ENCODE results near the gene TNFAIP2. TPM values are rescaled to one million over a fixed set of nuclear protein-coding genes. Genes with fewer than 3 reads are reported as not detected.

The TNFAIP2 gene
- total RNA-seq, 2 experiments from 2014 or later: 1.1 to 1.2 TPM

DNA sequence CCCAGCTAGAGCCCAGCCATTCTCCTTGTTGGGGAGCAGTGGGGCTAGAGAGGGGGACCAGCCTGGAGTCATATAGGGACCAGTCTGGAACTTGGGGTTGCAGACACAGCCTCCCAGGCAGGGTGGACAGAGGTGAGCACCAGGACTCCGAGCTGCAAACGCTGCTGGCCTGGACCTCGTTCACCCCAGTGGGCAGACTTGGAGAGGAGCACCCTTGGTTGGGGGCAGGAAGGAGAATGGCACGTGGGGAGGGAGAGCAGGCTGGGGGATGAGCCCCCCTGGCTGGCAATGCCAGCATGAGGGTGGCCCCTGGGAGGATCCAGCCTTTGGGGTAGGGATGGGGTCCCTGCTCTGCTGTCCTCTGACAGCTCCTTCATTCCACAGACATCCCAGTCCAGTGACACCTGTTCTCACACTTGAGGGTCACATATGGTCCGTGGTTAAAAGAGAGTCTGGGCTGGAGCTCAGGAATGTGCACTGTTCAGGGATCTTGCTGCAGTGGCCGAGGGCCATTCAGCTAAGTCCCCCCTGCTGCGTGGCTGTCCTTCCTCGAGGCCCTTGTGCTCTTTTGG lies 36.4 kb upstream of the TNFAIP2 start:
- Mint-ChIP-seq H3K9me3 (no peaks in the 10 kb centered on the region), H3K27me3 (peaks cover 11% of the 10 kb centered on the region), H3K36me3 (ENCODE audit: low read depth) (no peaks in the 10 kb centered on the region), H3K4me3 (no peak overlapping the region), H3K27ac (no peak overlapping the region), H3K4me1 (ENCODE audit: low read depth) (peaks cover 4% of the 10 kb centered on the region)
- ChIA-PET POLR2A (no interaction called here), CTCF (interaction anchor here (1.1 to 2.3 kb wide), 4 partner anchors 10 to 99 kb away, joined by 3 to 9 read pairs (median 4); no protein-coding TSS in a partner anchor)
- TF ChIP-seq, protein P1, sequence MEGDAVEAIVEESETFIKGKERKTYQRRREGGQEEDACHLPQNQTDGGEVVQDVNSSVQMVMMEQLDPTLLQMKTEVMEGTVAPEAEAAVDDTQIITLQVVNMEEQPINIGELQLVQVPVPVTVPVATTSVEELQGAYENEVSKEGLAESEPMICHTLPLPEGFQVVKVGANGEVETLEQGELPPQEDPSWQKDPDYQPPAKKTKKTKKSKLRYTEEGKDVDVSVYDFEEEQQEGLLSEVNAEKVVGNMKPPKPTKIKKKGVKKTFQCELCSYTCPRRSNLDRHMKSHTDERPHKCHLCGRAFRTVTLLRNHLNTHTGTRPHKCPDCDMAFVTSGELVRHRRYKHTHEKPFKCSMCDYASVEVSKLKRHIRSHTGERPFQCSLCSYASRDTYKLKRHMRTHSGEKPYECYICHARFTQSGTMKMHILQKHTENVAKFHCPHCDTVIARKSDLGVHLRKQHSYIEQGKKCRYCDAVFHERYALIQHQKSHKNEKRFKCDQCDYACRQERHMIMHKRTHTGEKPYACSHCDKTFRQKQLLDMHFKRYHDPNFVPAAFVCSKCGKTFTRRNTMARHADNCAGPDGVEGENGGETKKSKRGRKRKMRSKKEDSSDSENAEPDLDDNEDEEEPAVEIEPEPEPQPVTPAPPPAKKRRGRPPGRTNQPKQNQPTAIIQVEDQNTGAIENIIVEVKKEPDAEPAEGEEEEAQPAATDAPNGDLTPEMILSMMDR (IDR thresholded peaks at IDR 0.05): no peak
- ATAC-seq: no peak
- intact Hi-C loops (cut with micrococcal nuclease): no loop called here
- no peak for DNase-seq

GRCh38 chr14:103087343-103087835 lies 35.9 kb upstream of the TNFAIP2 start:
- no peak overlapping the region for H3K4me3 Mint-ChIP-seq
- H3K27me3 Mint-ChIP-seq: peaks cover 11% of the 10 kb centered on the region
- TF ChIP-seq, protein P1 (IDR thresholded peaks at IDR 0.05): no peak
- H3K36me3 Mint-ChIP-seq (ENCODE audit: low read depth): no peaks in the 10 kb centered on the region
- H3K9me3 Mint-ChIP-seq: no peaks in the 10 kb centered on the region
- no peak for DNase-seq
- CTCF ChIA-PET: interaction anchor here (1.1 to 2.3 kb wide), 4 partner anchors 11 to 99 kb away, joined by 3 to 9 read pairs (median 4); no protein-coding TSS in a partner anchor
- no peak overlapping the region for H3K27ac Mint-ChIP-seq
- H3K4me1 Mint-ChIP-seq (ENCODE audit: low read depth): peaks cover 4% of the 10 kb centered on the region
- POLR2A ChIA-PET: no interaction called here
- intact Hi-C loops (cut with micrococcal nuclease): no loop called here
- ATAC-seq: no peak

DNA sequence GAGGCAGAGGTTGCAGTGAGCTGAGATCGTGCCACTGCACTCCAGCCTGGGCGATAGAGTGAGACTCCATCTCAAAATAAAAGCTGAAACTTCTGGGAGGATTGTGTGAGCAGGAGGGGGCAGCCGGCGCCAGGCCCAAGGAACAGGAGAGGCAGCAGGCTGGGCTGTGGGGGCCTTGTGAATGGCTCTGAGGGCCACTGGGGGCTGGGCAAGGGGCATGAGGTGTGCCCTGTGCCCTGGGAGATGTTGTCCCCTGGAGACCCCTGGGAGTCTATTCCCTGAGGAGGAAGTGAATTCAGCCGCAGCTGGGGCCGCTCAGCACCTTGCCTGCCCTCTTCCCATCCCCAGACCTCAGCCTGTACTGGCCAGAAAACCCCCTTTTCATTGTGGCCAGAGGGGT lies 34.3 kb upstream of the TNFAIP2 start:
- TF ChIP-seq, protein P1 (IDR thresholded peaks at IDR 0.05): no peak
- Mint-ChIP-seq H3K4me3 (no peak overlapping the region), H3K4me1 (ENCODE audit: low read depth) (peaks cover 4% of the 10 kb centered on the region), H3K27ac (no peak overlapping the region), H3K36me3 (ENCODE audit: low read depth) (no peaks in the 10 kb centered on the region), H3K9me3 (no peaks in the 10 kb centered on the region), H3K27me3 (peaks cover 11% of the 10 kb centered on the region)
- ChIA-PET POLR2A (no interaction called here), CTCF (interaction anchor here (1.0 to 2.3 kb wide), 2 partner anchors 16 to 149 kb away, joined by 3 to 9 read pairs; no protein-coding TSS in a partner anchor)
- no peak for ATAC-seq
- intact Hi-C loops (cut with micrococcal nuclease): no loop called here
- DNase-seq: no peak

- Mint-ChIP-seq H3K27ac (no peak overlapping the region), H3K4me1 (ENCODE audit: low read depth) (peaks cover 4% of the 10 kb centered on the region), H3K4me3 (no peak overlapping the region), H3K27me3 (peaks cover 8% of the 10 kb centered on the region), H3K9me3 (no peaks in the 10 kb centered on the region), H3K36me3 (ENCODE audit: low read depth) (no peaks in the 10 kb centered on the region)
- DNase-seq: no peak
- ATAC-seq: no peak
- intact Hi-C loops (cut with micrococcal nuclease): loop anchor here (10.0 kb wide), 1 partner anchor 395 kb away; no protein-coding TSS in a partner anchor
- TF ChIP-seq, protein P1 (IDR thresholded peaks at IDR 0.05): no peak
- POLR2A ChIA-PET: no interaction called here
- CTCF ChIA-PET: no interaction called here
Measured at GRCh38 chr14:103089386-103090335, 33.6 kb upstream of the TNFAIP2 start.
